Sigmoid colon (tissue), 3 donors: ENCODE results near the gene INTS4.

Experiments
- CTCF ChIP-seq, 4 experiments: fragments of 450-650 bp in 3 of 4; fragments of 200-600 bp in 1 of 4; IDR thresholded peaks; one replicate each; pipeline ENCODE4 v1.5.1; 2016 to 2019; ENCODE audit warnings: antibody characterized with exemption in 4 of 4, mild to moderate bottlenecking in 3 of 4, moderate library complexity in 2 of 4
- POLR2A ChIP-seq, 2 donors: fragments of 450-650 bp; IDR thresholded peaks; one replicate each; pipeline ENCODE4 v1.6.1; 2016; ENCODE audit warnings: antibody characterized with exemption in 2 of 2, mild to moderate bottlenecking in 2 of 2, moderate library complexity in 2 of 2

- TF ChIP-seq POLR2A (IDR thresholded peaks at IDR 0.05) (no peak), CTCF (IDR thresholded peaks at IDR 0.05) (no peak)
These were observed 16.8 kb upstream of the INTS4 start for GRCh38 chr11:78011301-78011700.
